ENCODE results near the gene IGSF3.
A peak's percentile ranks its signal among the peaks of the same experiment; 100 is the strongest.
"Not testable (repeated sequence)": the region's sequence is repeated elsewhere in the genome, so short reads cannot be mapped to it uniquely, and the experiment has no call there.

The IGSF3 gene

GRCh38 chr1:116626915-116627314 lies 40.6 kb downstream of the IGSF3 start:
- not testable (repeated sequence) for DNase-seq

- not testable (repeated sequence) for DNase-seq
Observed at GRCh38 chr1:116625155-116625554, 42.4 kb downstream of the IGSF3 start.

- no peak for DNase-seq
Observed at GRCh38 chr1:116624040-116624439, 43.5 kb downstream of the IGSF3 start.

- not testable (repeated sequence) for DNase-seq
Observed at GRCh38 chr1:116622496-116622895, 45.0 kb downstream of the IGSF3 start.

- not testable (repeated sequence) for DNase-seq
Observed at GRCh38 chr1:116621756-116622155, 45.8 kb downstream of the IGSF3 start.

GRCh38 chr1:116620392-116620791 lies 47.1 kb downstream of the IGSF3 start:
- not testable (repeated sequence) for DNase-seq

GRCh38 chr1:116619106-116619505 lies 48.4 kb downstream of the IGSF3 start:
- DNase-seq, result not testable (repeated sequence)

- DNase-seq, result not testable (repeated sequence)
Observed at GRCh38 chr1:116617808-116618207, 49.7 kb downstream of the IGSF3 start.

GRCh38 chr1:116613825-116614224 lies 53.7 kb downstream of the IGSF3 start:
- not testable (repeated sequence) for DNase-seq

GRCh38 chr1:116609801-116610371 lies 57.6 kb downstream of the IGSF3 start:
- not testable (repeated sequence) for DNase-seq

GRCh38 chr1:116608841-116609240 lies 58.7 kb downstream of the IGSF3 start:
- DNase-seq, result not testable (repeated sequence)

- not testable (repeated sequence) for DNase-seq
Observed at GRCh38 chr1:116608151-116608550, 59.4 kb downstream of the IGSF3 start.

- DNase-seq, result not testable (repeated sequence)
Observed at GRCh38 chr1:116607463-116607862, 60.1 kb downstream of the IGSF3 start.

- peak; percentile 16 for DNase-seq
Observed at GRCh38 chr1:116606067-116606466, 61.5 kb downstream of the IGSF3 start.

GRCh38 chr1:116605315-116605714 lies 62.2 kb downstream of the IGSF3 start:
- DNase-seq, result no peak

- DNase-seq, result not testable (repeated sequence)
Observed at GRCh38 chr1:116604408-116604807, 63.1 kb downstream of the IGSF3 start.

GRCh38 chr1:116603646-116604045 lies 63.9 kb downstream of the IGSF3 start:
- DNase-seq, result not testable (repeated sequence)

GRCh38 chr1:116599369-116599768 lies 68.2 kb downstream of the IGSF3 start:
- not testable (repeated sequence) for DNase-seq

GRCh38 chr1:116598420-116599036 lies 69.0 kb downstream of the IGSF3 start:
- not testable (repeated sequence) for DNase-seq

- DNase-seq, result not testable (repeated sequence)
Observed at GRCh38 chr1:116597388-116597787, 70.1 kb downstream of the IGSF3 start.

- not testable (repeated sequence) for DNase-seq
Observed at GRCh38 chr1:116596742-116597307, 70.7 kb downstream of the IGSF3 start.

GRCh38 chr1:116595946-116596741 lies 71.4 kb downstream of the IGSF3 start:
- DNase-seq, result peak; percentile 52
